ENCODE results near the gene HTR6.

Gene HTR6

DNA sequence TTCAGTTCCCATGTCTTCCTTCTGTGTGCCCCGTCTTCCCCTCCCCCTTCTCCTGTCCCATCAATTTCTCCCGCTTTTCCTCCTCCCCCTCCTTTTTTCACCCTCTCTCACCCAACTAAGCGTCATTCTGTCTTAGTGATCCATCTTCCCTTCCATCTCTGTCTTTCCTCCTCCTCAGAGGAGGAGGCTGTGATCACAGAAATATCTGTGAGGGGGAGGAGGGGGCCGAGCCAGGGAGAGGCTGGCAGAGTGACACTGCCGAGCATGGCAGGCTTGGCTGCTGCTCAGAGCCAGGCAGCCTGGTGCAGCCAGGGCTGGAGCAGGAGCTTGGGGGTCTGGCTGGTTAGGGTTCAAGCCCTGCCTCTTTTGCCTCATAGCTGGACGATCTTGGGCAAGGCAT lies 7.6 kb downstream of the HTR6 start:
- H3K9me3 ChIP-seq, result no peaks in the 10 kb centered on the region
- H3K4me1 ChIP-seq, result no peaks in the 10 kb centered on the region
- no peak overlapping the region for H3K4me2 ChIP-seq
- no peak overlapping the region for H3K9ac ChIP-seq
- no peaks in the 10 kb centered on the region for H3K27me3 ChIP-seq
- H3K27ac ChIP-seq, result no peak overlapping the region
- peaks cover 26% of the 10 kb centered on the region for H4K20me1 ChIP-seq
- no peak for TF ChIP-seq Cebpa-rat (IDR thresholded peaks at IDR 0.05)
- H3K4me3 ChIP-seq, result no peak overlapping the region
- H3K36me3 ChIP-seq, result no peaks in the 10 kb centered on the region

- H3K4me1 ChIP-seq, result no peaks in the 10 kb centered on the region
Observed at GRCh38 chr1:19675797-19676196, 11.1 kb downstream of the HTR6 start.

DNA sequence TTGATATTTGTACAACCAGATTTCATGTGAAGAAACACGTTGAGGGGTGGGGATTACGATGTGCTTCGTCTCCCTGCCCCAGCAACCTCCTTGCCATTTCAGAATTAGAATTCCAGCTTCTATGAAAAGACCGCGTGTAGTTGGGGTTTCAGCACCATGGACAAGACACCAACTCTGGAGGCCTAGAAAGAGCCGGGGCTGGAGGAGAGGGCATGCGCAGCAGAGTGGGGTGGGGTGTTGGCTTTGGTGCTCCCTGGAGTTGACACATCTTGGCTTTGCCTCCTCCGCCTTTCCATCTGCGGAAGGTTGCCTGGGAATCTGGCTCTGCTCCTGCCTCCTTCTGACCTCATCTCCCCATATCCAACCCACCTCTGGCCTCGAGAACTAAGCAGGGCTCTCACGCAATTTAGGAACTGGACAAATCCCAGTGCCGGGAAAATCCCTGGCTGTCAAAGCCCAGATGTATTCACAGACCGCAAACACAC lies 11.8 kb downstream of the HTR6 start:
- Histone ChIP-seq H4K20me1 (peaks cover 46% of the 10 kb centered on the region), H3K27me3 (no peaks in the 10 kb centered on the region), H3K4me2 (no peak overlapping the region), H3K9ac (no peak overlapping the region), H3K9me3 (no peaks in the 10 kb centered on the region), H3K36me3 (no peaks in the 10 kb centered on the region), H3K27ac (no peak overlapping the region), H3K4me1 (no peaks in the 10 kb centered on the region), H3K4me3 (no peak overlapping the region)
- TF ChIP-seq Cebpa-rat (IDR thresholded peaks at IDR 0.05), result no peak

More at GRCh38 chr1:19675797-19676196, 11.1 kb downstream of the HTR6 start:
- peaks cover 46% of the 10 kb centered on the region for H4K20me1 ChIP-seq
- no peak overlapping the region for H3K9ac ChIP-seq
- no peak for TF ChIP-seq Cebpa-rat (IDR thresholded peaks at IDR 0.05)
- H3K27me3 ChIP-seq, result no peaks in the 10 kb centered on the region
- no peak overlapping the region for H3K27ac ChIP-seq
- H3K36me3 ChIP-seq, result no peaks in the 10 kb centered on the region
- H3K4me2 ChIP-seq, result no peak overlapping the region
- no peak overlapping the region for H3K4me3 ChIP-seq
- H3K9me3 ChIP-seq, result no peaks in the 10 kb centered on the region

DNA sequence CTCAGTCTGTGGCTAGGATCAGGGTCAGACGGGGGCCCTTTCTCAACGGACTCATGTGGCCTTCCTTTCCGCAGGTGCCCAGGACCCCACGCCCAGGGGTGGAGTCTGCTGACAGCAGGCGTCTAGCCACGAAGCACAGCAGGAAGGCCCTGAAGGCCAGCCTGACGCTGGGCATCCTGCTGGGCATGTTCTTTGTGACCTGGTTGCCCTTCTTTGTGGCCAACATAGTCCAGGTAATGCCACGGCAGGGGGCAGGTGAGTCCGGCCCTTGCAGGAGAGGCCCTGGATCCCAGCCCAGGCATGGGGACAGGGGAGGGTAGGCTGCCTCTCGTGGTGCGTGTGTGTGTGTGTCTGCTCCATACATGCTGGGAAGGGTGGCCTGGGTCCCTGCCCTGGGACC lies 13.8 kb downstream of the HTR6 start:
- Histone ChIP-seq H3K36me3 (peaks cover 10% of the 10 kb centered on the region; the same call in 1 of the 2 replicates), H3K4me1 (no peaks in the 10 kb centered on the region), H3K4me2 (no peak overlapping the region), H3K9ac (no peak overlapping the region), H4K20me1 (peaks cover 46% of the 10 kb centered on the region), H3K9me3 (no peaks in the 10 kb centered on the region), H3K27me3 (no peaks in the 10 kb centered on the region), H3K27ac (no peak overlapping the region), H3K4me3 (no peak overlapping the region)
- no peak for TF ChIP-seq Cebpa-rat (IDR thresholded peaks at IDR 0.05)

- H3K4me1 ChIP-seq, result no peaks in the 10 kb centered on the region
- no peak overlapping the region for H3K4me2 ChIP-seq
- H3K9ac ChIP-seq, result no peak overlapping the region
- no peaks in the 10 kb centered on the region for H3K27me3 ChIP-seq
- no peak for TF ChIP-seq Cebpa-rat (IDR thresholded peaks at IDR 0.05)
- H4K20me1 ChIP-seq, result peaks cover 46% of the 10 kb centered on the region
- H3K9me3 ChIP-seq, result no peaks in the 10 kb centered on the region
- no peak overlapping the region for H3K27ac ChIP-seq
- H3K4me3 ChIP-seq, result no peak overlapping the region
- H3K36me3 ChIP-seq, result peaks cover 10% of the 10 kb centered on the region; the same call in 1 of the 2 replicates
Observed at GRCh38 chr1:19678931-19679453, 14.3 kb downstream of the HTR6 start.

GRCh38 chr1:19679691-19680090 lies 15.0 kb downstream of the HTR6 start:
- H3K27me3 ChIP-seq, result no peaks in the 10 kb centered on the region
- no peak overlapping the region for H3K4me3 ChIP-seq
- no peak overlapping the region for H3K9ac ChIP-seq

DNA sequence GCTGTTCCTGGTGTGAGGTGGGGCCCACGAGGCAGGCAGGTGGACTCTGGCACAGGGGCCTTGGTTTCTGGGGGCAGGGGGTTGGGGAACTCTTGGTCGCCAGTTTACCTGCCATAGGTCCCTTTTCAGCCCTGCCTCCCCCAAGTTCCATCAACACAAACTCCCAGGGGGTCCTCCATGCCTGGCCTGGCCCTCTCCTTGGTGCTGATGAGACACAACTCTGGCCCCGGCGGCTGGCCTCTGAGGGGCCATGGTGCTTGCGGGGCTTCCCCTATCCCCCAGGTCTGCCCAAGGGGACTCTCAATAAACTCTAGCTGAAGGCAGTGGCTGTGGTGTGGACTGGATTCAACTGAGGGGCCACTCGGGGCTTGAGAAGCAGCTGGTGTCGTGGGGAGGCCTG lies 16.0 kb downstream of the HTR6 start:
- Histone ChIP-seq H3K4me2 (no peak overlapping the region), H3K27ac (no peak overlapping the region), H3K9ac (no peak overlapping the region), H3K36me3 (peaks cover 10% of the 10 kb centered on the region; the same call in 1 of the 2 replicates), H3K4me3 (no peak overlapping the region), H3K9me3 (no peaks in the 10 kb centered on the region), H3K4me1 (no peaks in the 10 kb centered on the region), H3K27me3 (no peaks in the 10 kb centered on the region), H4K20me1 (peaks cover 35% of the 10 kb centered on the region)
- TF ChIP-seq Cebpa-rat (IDR thresholded peaks at IDR 0.05), result no peak

More at GRCh38 chr1:19679691-19680090, 15.0 kb downstream of the HTR6 start:
- Histone ChIP-seq H3K4me1 (no peaks in the 10 kb centered on the region), H3K9me3 (no peaks in the 10 kb centered on the region), H3K4me2 (no peak overlapping the region), H4K20me1 (peaks cover 43% of the 10 kb centered on the region), H3K36me3 (peaks cover 10% of the 10 kb centered on the region; the same call in 1 of the 2 replicates), H3K27ac (no peak overlapping the region)
- TF ChIP-seq Cebpa-rat (IDR thresholded peaks at IDR 0.05), result no peak

GRCh38 chr1:19682257-19682656 lies 17.6 kb downstream of the HTR6 start:
- no peak for TF ChIP-seq Cebpa-rat (IDR thresholded peaks at IDR 0.05)
- Histone ChIP-seq H3K4me3 (no peak overlapping the region), H3K9ac (no peak overlapping the region), H3K27me3 (no peaks in the 10 kb centered on the region), H3K9me3 (peaks cover under 1% of the 10 kb centered on the region; the same call in 1 of the 2 replicates), H4K20me1 (peaks cover 19% of the 10 kb centered on the region), H3K36me3 (peaks cover 14% of the 10 kb centered on the region), H3K4me2 (no peak overlapping the region), H3K4me1 (no peaks in the 10 kb centered on the region), H3K27ac (no peak overlapping the region)

DNA sequence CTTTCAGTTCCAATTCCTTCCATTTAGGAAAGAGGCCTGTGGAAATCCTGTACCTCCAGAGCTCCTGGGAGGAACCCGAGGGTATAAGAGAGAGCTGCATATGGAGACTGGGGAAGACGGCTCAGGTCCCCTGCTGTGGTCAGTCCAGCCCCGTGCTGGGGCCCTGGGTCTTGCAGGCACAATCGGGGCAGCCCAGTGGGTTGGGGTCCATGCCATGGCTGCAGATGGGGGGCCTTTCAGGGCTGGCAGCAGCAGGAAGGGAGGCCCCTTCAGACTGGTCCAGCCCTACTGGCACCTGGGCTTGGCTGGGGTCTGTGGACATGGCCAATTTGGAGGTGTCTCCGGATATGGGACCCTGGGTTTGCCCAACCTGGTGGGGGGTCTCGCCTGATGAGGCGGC lies 18.2 kb downstream of the HTR6 start:
- H3K4me1 ChIP-seq, result no peaks in the 10 kb centered on the region
- H4K20me1 ChIP-seq, result peaks cover 17% of the 10 kb centered on the region

GRCh38 chr1:19683351-19683750 lies 18.7 kb downstream of the HTR6 start:
- no peak overlapping the region for H3K9ac ChIP-seq

More for the DNA sequence above, 18.2 kb downstream of the HTR6 start:
- Histone ChIP-seq H3K9me3 (peaks cover 7% of the 10 kb centered on the region; the same call in 1 of the 2 replicates), H3K4me3 (no peak overlapping the region), H3K36me3 (peaks cover 21% of the 10 kb centered on the region), H3K27ac (no peak overlapping the region), H3K9ac (no peak overlapping the region), H3K27me3 (no peaks in the 10 kb centered on the region), H3K4me2 (no peak overlapping the region)
- no peak for TF ChIP-seq Cebpa-rat (IDR thresholded peaks at IDR 0.05)

More at GRCh38 chr1:19683351-19683750, 18.7 kb downstream of the HTR6 start:
- Histone ChIP-seq H3K9me3 (peaks cover 7% of the 10 kb centered on the region; the same call in 1 of the 2 replicates), H4K20me1 (peaks cover 14% of the 10 kb centered on the region), H3K4me2 (no peak overlapping the region), H3K27ac (no peak overlapping the region), H3K36me3 (peaks cover 25% of the 10 kb centered on the region), H3K4me1 (no peaks in the 10 kb centered on the region), H3K4me3 (no peak overlapping the region), H3K27me3 (no peaks in the 10 kb centered on the region)
- TF ChIP-seq Cebpa-rat (IDR thresholded peaks at IDR 0.05), result no peak
